Heart left ventricle (tissue), 16 donors: ENCODE measurements around the gene LRRC27. TPM values are rescaled to one million over a fixed set of nuclear protein-coding genes. Genes with fewer than 3 reads are reported as not detected.
A peak's percentile ranks its signal among the peaks of the same experiment; 100 is the strongest.

Source experiments
- ATAC-seq, 4 donors: fragments of 200-7000 bp; cut with Tn5 transposase; one replicate each; pipeline ENCODE4 v1.9.1; 2020 to 2022; ENCODE audit warnings: moderate library complexity in 4 of 4, mild to moderate bottlenecking in 3 of 4, moderate number of reproducible peaks in 1 of 4
- DNase-seq, 5 donors: peaks; one replicate each; pipeline ENCODE4 v3.0.0-alpha.2; 2020
- H3K27ac ChIP-seq, 12 donors: fragments of 200-600 bp; sonication (generic) in 4 of 12; one replicate each; pipeline versions ENCODE4 v1.5.0 to v1.8.0; 2016 to 2022; ENCODE audit warnings: mild to moderate bottlenecking in 2 of 12
- H3K27me3 ChIP-seq, 9 donors: fragments of 200-600 bp; sonication (generic) in 2 of 9; one replicate each; pipeline versions ENCODE4 v1.5.1 to v1.8.0; 2016 to 2022; ENCODE audit warnings: mild to moderate bottlenecking in 3 of 9
- H3K36me3 ChIP-seq, 9 donors: fragments of 200-600 bp; sonication (generic) in 2 of 9; one replicate each; pipeline versions ENCODE4 v1.5.0 to v1.8.0; 2018 to 2022; ENCODE audit warnings: mild to moderate bottlenecking in 2 of 9
- H3K4me1 ChIP-seq, 12 donors: fragments of 200-600 bp; sonication (generic) in 4 of 12; one replicate each; pipeline versions ENCODE4 v1.5.0 to v1.8.0; 2016 to 2022; ENCODE audit warnings: mild to moderate bottlenecking in 3 of 12
- H3K4me3 ChIP-seq, 12 donors: fragments of 200-600 bp; sonication (generic) in 4 of 12; one replicate each; pipeline versions ENCODE4 v1.5.0 to v1.8.0; 2017 to 2022; ENCODE audit warnings: mild to moderate bottlenecking in 9 of 12, moderate library complexity in 4 of 12
- H3K9me3 ChIP-seq, 12 donors: fragments of 200-600 bp; sonication (generic) in 4 of 12; one replicate each; pipeline versions ENCODE4 v1.5.0 to v1.8.0; 2016 to 2022; ENCODE audit warnings: mild to moderate bottlenecking in 1 of 12
- POLR2A ChIP-seq, 2 donors: fragments of 450-650 bp; IDR thresholded peaks; one replicate each; pipeline ENCODE4 v1.6.1; 2017; ENCODE audit warnings: antibody characterized with exemption in 2 of 2, mild to moderate bottlenecking in 2 of 2, moderate library complexity in 2 of 2
- WGBS, 4 donors: extraction: QIAGEN DNeasy Blood & Tissue Kit in 2 of 4; methylation state at CpG; one replicate each; pipeline versions ENCODE4 v1.1.5 to v1.1.7; 2013 to 2018; 5-methylcytosine and 5-hydroxymethylcytosine counted together
- intact Hi-C, 10 donors: fragments of 100-400 bp; cut with DNase I; formaldehyde crosslinking; loops; one replicate each; pipeline versions ENCODE4 v1.11.1 to v1.14.2; 2022
- polyA plus RNA-seq, 2 donors: library from polyadenylated mRNA; stranded (reverse); fragments of 200-250 nt; gene quantifications; one replicate each; pipeline ENCODE4 v1.2.3, GENCODE V29; 2013
- total RNA-seq, 9 donors: library from RNA; depleted of rRNA in 2 of 9; stranded (reverse); fragments of >200 nt in 2 of 9; fragmentation: NEBNext Ultra II Directional in 3 of 9; extraction: Animal tissue kit (Norgen Biotek cat#: 25700) in 3 of 9; gene quantifications; one replicate each; pipeline versions ENCODE4 v1.1.0 to v1.2.4, GENCODE V29; 2016 to 2023
- TF ChIP-seq, protein P1 (sequence below), 12 donors: fragments of 200-600 bp; sonication (generic) in 4 of 12; IDR thresholded peaks; one replicate each; pipeline versions ENCODE4 v1.5.0 to v1.8.0; 2018 to 2022; ENCODE audit warnings: antibody characterized with exemption in 12 of 12, mild to moderate bottlenecking in 5 of 12
- donor health status: ischemic (EF 13 %, LVEDD 7.1; RV severe dilation, severe dysfunction).
- donor health status: healthy with polysubstance abuse.
- donor health status: DM: no; HTN: yes; CAD: no.
- donor health status: DM: no; HTN: no; CAD: no.
- donor health status: ischemic (EF 25% LVEDD 6.9; RV normal size, moderate dysfunction).
- donor health status: ischemic (EF 25% LVEDD 5.7; RV mildly dilated, moderate dysfunction).
- donor health status: healthy.
- donor health status: DM: yes; HTN: yes; CAD: no.
- donor health status: ischemic (EF 35%, LVEDD 5.7; RV mildly dilated, moderate dysfunction).
- donor health status: nonischemic (EF 11% LVEDD 7.7; RV severe dilation, severe dysfunction).
- donor health status: DM: yes; HTN: yes; CAD: no.
- donor health status: PGD.
- donor health status: ischemic (EF 29% LVEDD 5.4; RV normal size, mild dysfunction).
- donor health status: nonischemic (EF 23%, LVEDD 6.1; RV moderate dilation, normal function).

LRRC27 gene
- total and polyA plus RNA-seq, 11 donors = 2.6 to 8.9 (median 5.1) TPM

DNA sequence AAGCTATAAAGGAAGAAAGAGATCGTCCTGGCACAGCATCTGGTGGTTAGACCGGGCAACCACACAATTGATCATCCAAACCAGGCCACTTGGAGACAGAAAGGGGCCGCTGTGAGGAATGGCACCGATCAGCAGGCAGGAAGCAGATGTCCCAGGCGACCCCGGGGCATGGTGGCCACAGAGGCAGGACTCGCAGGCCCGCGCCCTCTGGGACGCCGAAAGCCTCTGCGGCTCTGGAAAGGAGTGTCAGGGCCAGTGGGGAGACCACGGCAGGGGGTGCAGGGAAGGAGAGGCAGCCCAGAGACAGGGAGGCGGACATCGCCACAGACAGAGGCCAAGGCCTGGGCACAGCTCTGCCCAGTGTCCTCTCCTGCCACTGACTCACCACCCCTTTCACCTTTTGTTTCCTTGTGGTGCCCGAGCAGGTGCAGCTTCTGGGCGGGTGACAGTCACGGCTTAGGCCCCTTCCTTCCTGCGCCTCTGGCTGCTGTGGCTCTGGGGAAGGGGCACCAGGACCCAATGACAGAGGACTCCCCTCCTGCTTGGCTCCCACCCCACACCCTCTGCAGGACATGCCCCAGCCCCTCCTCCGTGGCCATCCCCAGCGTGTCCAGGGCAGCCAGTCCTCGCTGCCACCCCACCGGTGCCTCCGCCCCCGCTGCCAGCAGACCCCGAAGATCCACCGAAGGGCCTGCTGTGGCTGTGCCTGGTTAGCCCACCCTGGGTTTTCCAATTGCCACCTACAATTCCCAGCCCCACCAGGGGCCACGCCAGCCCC lies 35.1 kb upstream of the LRRC27 start:
- 86 to 90% (median 89%) methylated on average over 28 of the region's 28 CpGs for WGBS, 4 donors
- no peak for TF ChIP-seq POLR2A (IDR thresholded peaks at IDR 0.05)
- TF ChIP-seq, protein P1, sequence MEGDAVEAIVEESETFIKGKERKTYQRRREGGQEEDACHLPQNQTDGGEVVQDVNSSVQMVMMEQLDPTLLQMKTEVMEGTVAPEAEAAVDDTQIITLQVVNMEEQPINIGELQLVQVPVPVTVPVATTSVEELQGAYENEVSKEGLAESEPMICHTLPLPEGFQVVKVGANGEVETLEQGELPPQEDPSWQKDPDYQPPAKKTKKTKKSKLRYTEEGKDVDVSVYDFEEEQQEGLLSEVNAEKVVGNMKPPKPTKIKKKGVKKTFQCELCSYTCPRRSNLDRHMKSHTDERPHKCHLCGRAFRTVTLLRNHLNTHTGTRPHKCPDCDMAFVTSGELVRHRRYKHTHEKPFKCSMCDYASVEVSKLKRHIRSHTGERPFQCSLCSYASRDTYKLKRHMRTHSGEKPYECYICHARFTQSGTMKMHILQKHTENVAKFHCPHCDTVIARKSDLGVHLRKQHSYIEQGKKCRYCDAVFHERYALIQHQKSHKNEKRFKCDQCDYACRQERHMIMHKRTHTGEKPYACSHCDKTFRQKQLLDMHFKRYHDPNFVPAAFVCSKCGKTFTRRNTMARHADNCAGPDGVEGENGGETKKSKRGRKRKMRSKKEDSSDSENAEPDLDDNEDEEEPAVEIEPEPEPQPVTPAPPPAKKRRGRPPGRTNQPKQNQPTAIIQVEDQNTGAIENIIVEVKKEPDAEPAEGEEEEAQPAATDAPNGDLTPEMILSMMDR (IDR thresholded peaks at IDR 0.05) = no peak
- peaks cover 0 to 8% (median 0%) of the 10 kb centered on the region in 12 donors for H3K4me1 ChIP-seq
- no peaks in the 10 kb centered on the region for H3K27me3 ChIP-seq
- ATAC-seq (no peak), DNase-seq (peak in 2 of 5 donors; percentile 13 to 43)
- H3K4me3 ChIP-seq = no peak overlapping the region
- no peaks in the 10 kb centered on the region for H3K36me3 ChIP-seq
- H3K9me3 ChIP-seq = no peaks in the 10 kb centered on the region
- intact Hi-C loops = no loop called here
- H3K27ac ChIP-seq = no peak overlapping the region

DNA sequence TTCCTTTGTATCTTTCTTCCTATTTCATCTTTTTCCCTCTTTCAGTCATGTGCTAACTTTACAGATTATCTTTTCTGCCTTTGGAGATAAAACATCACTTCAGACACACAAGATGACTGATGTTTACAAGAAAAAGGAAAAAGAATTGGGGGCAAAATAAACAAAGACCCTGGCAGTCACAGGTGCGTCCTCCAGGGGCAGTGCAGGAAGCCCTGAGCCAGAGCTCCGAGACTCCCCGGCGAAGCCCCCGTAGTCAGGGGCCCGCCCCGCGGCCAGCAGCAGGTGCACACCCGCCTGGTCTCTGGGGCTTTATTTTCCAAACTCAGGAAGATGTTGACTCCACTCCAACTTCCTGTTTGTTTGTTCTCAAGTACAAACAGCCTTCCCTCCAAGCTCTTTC lies 34.5 kb upstream of the LRRC27 start:
- 32 to 46% (median 38%) methylated on average over 9 of the region's 9 CpGs for WGBS, 4 donors
- TF ChIP-seq POLR2A (IDR thresholded peaks at IDR 0.05) = no peak
- TF ChIP-seq, protein P1 (IDR thresholded peaks at IDR 0.05) = no peak
- no peaks in the 10 kb centered on the region for H3K36me3 ChIP-seq
- no peak overlapping the region for H3K27ac ChIP-seq
- DNase-seq (peak in 1 of 5 donors; percentile 9), ATAC-seq (no peak)
- H3K27me3 ChIP-seq = no peaks in the 10 kb centered on the region
- intact Hi-C loops = no loop called here
- peaks cover 0 to 8% (median 0%) of the 10 kb centered on the region in 12 donors for H3K4me1 ChIP-seq
- H3K4me3 ChIP-seq = no peak overlapping the region
- H3K9me3 ChIP-seq = no peaks in the 10 kb centered on the region

DNA sequence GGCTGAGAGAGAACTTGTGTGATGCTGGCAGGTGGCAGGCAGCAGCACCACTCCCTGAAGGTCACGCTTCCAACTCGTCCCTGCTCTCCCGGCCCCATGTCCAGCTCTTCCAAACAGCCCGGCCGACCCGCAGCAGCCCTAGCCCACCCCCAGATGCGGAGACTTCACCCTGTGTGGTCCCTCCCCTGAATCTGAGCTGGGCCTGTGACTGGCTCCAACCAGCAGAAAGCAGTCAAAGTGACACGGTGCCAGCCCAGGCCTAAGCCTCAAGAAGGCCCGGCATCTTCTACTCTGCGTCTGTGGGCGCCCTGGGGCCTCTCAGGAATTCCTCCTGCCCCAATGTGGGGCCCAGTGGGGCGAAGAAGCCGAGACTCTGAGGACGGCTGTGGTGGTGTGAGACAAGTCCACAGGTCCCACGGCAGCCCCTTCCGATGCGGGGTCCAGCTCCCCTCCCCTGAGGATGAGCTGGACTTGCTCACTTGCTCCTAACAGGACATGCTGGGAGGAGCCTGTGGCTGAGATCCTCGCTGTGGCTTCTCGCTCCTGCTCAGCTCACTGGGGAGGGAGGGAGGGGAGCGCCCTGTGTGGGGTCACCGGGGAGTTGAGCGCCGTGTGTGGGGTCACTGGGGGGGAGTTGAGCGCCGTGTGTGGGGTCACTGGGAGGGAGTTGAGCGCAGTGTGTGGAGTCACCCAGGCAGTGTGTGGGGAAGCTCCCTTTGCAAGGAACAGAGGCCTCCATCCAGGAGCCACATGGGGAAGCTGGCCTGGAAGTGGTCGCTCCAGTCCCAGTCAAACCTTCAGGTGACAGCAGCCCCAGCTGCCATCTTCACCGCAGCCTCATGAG lies 33.7 kb upstream of the LRRC27 start:
- no peak overlapping the region for H3K4me3 ChIP-seq
- H3K36me3 ChIP-seq = no peaks in the 10 kb centered on the region
- no peak overlapping the region for H3K27ac ChIP-seq
- WGBS, 4 donors = 71 to 84% (median 76%) methylated on average over 25 to 28 of the region's 28 CpGs
- DNase-seq = peak in 3 of 5 donors; percentile 8 to 49 (median 12)
- intact Hi-C loops = no loop called here
- TF ChIP-seq, protein P1 (IDR thresholded peaks at IDR 0.05) = no peak
- TF ChIP-seq POLR2A (IDR thresholded peaks at IDR 0.05) = no peak
- H3K27me3 ChIP-seq = no peaks in the 10 kb centered on the region
- ATAC-seq = no peak
- no peaks in the 10 kb centered on the region for H3K9me3 ChIP-seq
- peaks cover 0 to 8% (median 0%) of the 10 kb centered on the region in 12 donors for H3K4me1 ChIP-seq
